ENCODE results near the gene CLMP.

The CLMP gene

GRCh38 chr11:123187665-123188507 is 7.2 kb downstream of the CLMP start:
- DNase-seq: no peak

GRCh38 chr11:123187248-123187647 is 7.8 kb downstream of the CLMP start:
- DNase-seq: no peak

GRCh38 chr11:123186286-123186685 is 8.8 kb downstream of the CLMP start:
- no peak for DNase-seq

- DNase-seq: no peak
Observed at GRCh38 chr11:123185326-123185725, 9.7 kb downstream of the CLMP start.

GRCh38 chr11:123184531-123184930 is 10.5 kb downstream of the CLMP start:
- DNase-seq: no peak

- no peak for DNase-seq
Observed at GRCh38 chr11:123183391-123184099, 11.5 kb downstream of the CLMP start.

GRCh38 chr11:123181767-123182500 is 13.1 kb downstream of the CLMP start:
- DNase-seq: no peak

- DNase-seq: no peak
Observed at GRCh38 chr11:123181075-123181474, 14.0 kb downstream of the CLMP start.

- DNase-seq: no peak
Observed at GRCh38 chr11:123180574-123180973, 14.5 kb downstream of the CLMP start.

GRCh38 chr11:123180166-123180565 is 14.9 kb downstream of the CLMP start:
- no peak for DNase-seq

GRCh38 chr11:123179586-123179985 is 15.5 kb downstream of the CLMP start:
- DNase-seq: no peak

GRCh38 chr11:123178186-123178585 is 16.9 kb downstream of the CLMP start:
- DNase-seq: no peak

- no peak for DNase-seq
Observed at GRCh38 chr11:123176785-123177184, 18.3 kb downstream of the CLMP start.

- DNase-seq: no peak
Observed at GRCh38 chr11:123174196-123175183, 20.6 kb downstream of the CLMP start.

- no peak for DNase-seq
Observed at GRCh38 chr11:123173856-123174186, 21.2 kb downstream of the CLMP start.

GRCh38 chr11:123173040-123173855 is 21.8 kb downstream of the CLMP start:
- peak in 1 of 2 donors; percentile 50 for DNase-seq

GRCh38 chr11:123170929-123171328 is 24.1 kb downstream of the CLMP start:
- no peak for DNase-seq

- no peak for DNase-seq
Observed at GRCh38 chr11:123169821-123170220, 25.2 kb downstream of the CLMP start.

GRCh38 chr11:123168955-123169484 is 26.0 kb downstream of the CLMP start:
- no peak for DNase-seq

GRCh38 chr11:123168241-123168640 is 26.8 kb downstream of the CLMP start:
- DNase-seq: no peak

GRCh38 chr11:123166071-123166559 is 28.9 kb downstream of the CLMP start:
- peak; percentile 3 to 11 for DNase-seq

Measured in inflammatory macrophage treated with lipopolysaccharide for 1 hour (primary cell).